Measurements from ENCODE around the gene PALD1.
"Not testable (repeated sequence)": the region's sequence is repeated elsewhere in the genome, so short reads cannot be mapped to it uniquely, and the experiment has no call there.

PALD1 gene

GRCh38 chr10:70482982-70483760 is 4.6 kb downstream of the PALD1 start:
- no peak for DNase-seq (ENCODE audit: low spot score)

- DNase-seq (ENCODE audit: low spot score), result not testable (repeated sequence)
Measured at GRCh38 chr10:70483872-70484271, 5.3 kb downstream of the PALD1 start.

- no peak for DNase-seq (ENCODE audit: low spot score)
Measured at GRCh38 chr10:70487824-70488223, 9.3 kb downstream of the PALD1 start.

- no peak for DNase-seq (ENCODE audit: low spot score)
Measured at GRCh38 chr10:70490142-70490541, 11.6 kb downstream of the PALD1 start.

- DNase-seq (ENCODE audit: low spot score), result no peak
Measured at GRCh38 chr10:70491614-70492013, 13.0 kb downstream of the PALD1 start.

GRCh38 chr10:70492786-70493659 is 14.5 kb downstream of the PALD1 start:
- DNase-seq (ENCODE audit: low spot score), result no peak

- DNase-seq (ENCODE audit: low spot score), result no peak
Measured at GRCh38 chr10:70493660-70494234, 15.2 kb downstream of the PALD1 start.

- no peak for DNase-seq (ENCODE audit: low spot score)
Measured at GRCh38 chr10:70494536-70494935, 16.0 kb downstream of the PALD1 start.

GRCh38 chr10:70494966-70495365 is 16.4 kb downstream of the PALD1 start:
- no peak for DNase-seq (ENCODE audit: low spot score)

GRCh38 chr10:70495691-70496261 is 17.2 kb downstream of the PALD1 start:
- no peak for DNase-seq (ENCODE audit: low spot score)

- DNase-seq (ENCODE audit: low spot score), result no peak
Measured at GRCh38 chr10:70496341-70497119, 18.0 kb downstream of the PALD1 start.

- no peak for DNase-seq (ENCODE audit: low spot score)
Measured at GRCh38 chr10:70497120-70497545, 18.6 kb downstream of the PALD1 start.

- DNase-seq (ENCODE audit: low spot score), result no peak
Measured at GRCh38 chr10:70498970-70499835, 20.6 kb downstream of the PALD1 start.

- DNase-seq (ENCODE audit: low spot score), result no peak
Measured at GRCh38 chr10:70499836-70500167, 21.2 kb downstream of the PALD1 start.

GRCh38 chr10:70500368-70500767 is 21.8 kb downstream of the PALD1 start:
- DNase-seq (ENCODE audit: low spot score), result no peak

GRCh38 chr10:70500812-70501301 is 22.3 kb downstream of the PALD1 start:
- DNase-seq (ENCODE audit: low spot score), result no peak

GRCh38 chr10:70502406-70502805 is 23.8 kb downstream of the PALD1 start:
- no peak for DNase-seq (ENCODE audit: low spot score)

GRCh38 chr10:70503776-70504175 is 25.2 kb downstream of the PALD1 start:
- no peak for DNase-seq (ENCODE audit: low spot score)

GRCh38 chr10:70504521-70505358 is 26.2 kb downstream of the PALD1 start:
- DNase-seq (ENCODE audit: low spot score), result no peak

GRCh38 chr10:70505908-70506307 is 27.3 kb downstream of the PALD1 start:
- DNase-seq (ENCODE audit: low spot score), result no peak

All from HuH-7 (cell line).